NB4 (cell line): ENCODE results near the gene DNAH11.
"Not testable (repeated sequence)": the region's sequence is repeated elsewhere in the genome, so short reads cannot be mapped to it uniquely, and the experiment has no call there.

Experiments used
- CTCF ChIP-seq: IDR thresholded peaks from one replicate; pipeline ENCODE4 v1.5.1; 2012; ENCODE audit warnings: low read depth, low read length
- POLR2A ChIP-seq: IDR thresholded peaks from 2 replicates; pipeline ENCODE4 v1.6.1; 2011; ENCODE audit warnings: mild to moderate bottlenecking; ENCODE audit not compliant: insufficient read length; ENCODE audit errors: extremely low read depth

- not testable (repeated sequence) for TF ChIP-seq CTCF, POLR2A
Observed at GRCh38 chr7:21883501-21883900, 340.7 kb downstream of the DNAH11 start.
